HUES6 (cell line): Measurements from ENCODE around the gene SNX14.

Experiments used
- H3K27ac ChIP-seq: 2 replicates; pipeline ENCODE4 v1.7.0; 2013; ENCODE audit warnings: low read depth, mild to moderate bottlenecking, low read length, inconsistent platforms
- H3K27me3 ChIP-seq: 2 replicates; pipeline ENCODE4 v1.6.1; 2013; ENCODE audit warnings: low read length; ENCODE audit not compliant: control insufficient read depth, insufficient read depth
- H3K36me3 ChIP-seq: 2 replicates; pipeline ENCODE4 v1.6.1; 2013; ENCODE audit warnings: low read length; ENCODE audit not compliant: control insufficient read depth, insufficient read depth
- H3K4me1 ChIP-seq: 2 replicates; pipeline ENCODE4 v1.6.1; 2013; ENCODE audit warnings: low read length; ENCODE audit not compliant: control insufficient read depth, insufficient read depth
- H3K4me3 ChIP-seq: 2 replicates; pipeline ENCODE4 v1.5.1; 2013; ENCODE audit warnings: low read depth, low read length
- H3K9ac ChIP-seq: one replicate; pipeline ENCODE4 v1.6.1; 2013; ENCODE audit warnings: mild to moderate bottlenecking, low read length
- H3K9me3 ChIP-seq: 2 replicates; pipeline ENCODE4 v1.6.1; 2013; ENCODE audit warnings: low read depth, low read length; ENCODE audit not compliant: control insufficient read depth, insufficient read depth

The SNX14 gene

DNA sequence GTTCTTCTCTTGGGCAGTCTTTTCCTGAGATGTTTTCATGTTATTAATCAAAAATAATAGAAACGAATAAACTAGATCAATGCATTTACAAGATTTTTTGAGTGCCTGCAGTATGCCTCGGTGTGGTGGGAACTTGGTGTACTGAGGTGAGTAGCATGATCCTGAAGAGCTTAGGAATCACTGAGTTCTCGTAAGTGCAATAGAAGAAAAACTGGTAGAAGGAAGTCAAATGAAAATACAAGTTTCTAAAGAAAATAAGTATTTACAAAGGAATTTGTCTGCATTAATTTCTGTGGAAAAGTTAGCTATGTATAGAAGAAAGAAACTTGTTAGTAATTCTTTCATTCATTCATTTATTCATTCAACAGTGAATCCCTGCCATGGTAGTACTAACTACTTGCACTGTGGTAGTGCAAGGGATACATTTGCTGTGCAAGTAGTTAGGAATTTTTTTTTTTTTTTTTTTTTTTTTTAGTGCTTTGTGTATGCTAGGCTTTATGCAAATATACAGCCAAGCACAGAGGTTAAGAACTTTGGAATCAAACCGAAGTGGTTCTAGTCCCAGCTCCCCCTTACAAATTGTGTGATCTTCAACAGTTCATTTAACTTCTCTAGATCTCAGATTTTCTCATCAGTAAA, 129.9 kb downstream of the SNX14 start:
- H3K27ac ChIP-seq: no peak overlapping the region
- H3K36me3 ChIP-seq: no peaks in the 10 kb centered on the region
- no peak overlapping the region for H3K9ac ChIP-seq
- peaks cover 10% of the 10 kb centered on the region; the same call in 1 of the 2 replicates for H3K4me1 ChIP-seq
- no peaks in the 10 kb centered on the region for H3K9me3 ChIP-seq
- H3K4me3 ChIP-seq: no peak overlapping the region
- H3K27me3 ChIP-seq: no peaks in the 10 kb centered on the region

DNA sequence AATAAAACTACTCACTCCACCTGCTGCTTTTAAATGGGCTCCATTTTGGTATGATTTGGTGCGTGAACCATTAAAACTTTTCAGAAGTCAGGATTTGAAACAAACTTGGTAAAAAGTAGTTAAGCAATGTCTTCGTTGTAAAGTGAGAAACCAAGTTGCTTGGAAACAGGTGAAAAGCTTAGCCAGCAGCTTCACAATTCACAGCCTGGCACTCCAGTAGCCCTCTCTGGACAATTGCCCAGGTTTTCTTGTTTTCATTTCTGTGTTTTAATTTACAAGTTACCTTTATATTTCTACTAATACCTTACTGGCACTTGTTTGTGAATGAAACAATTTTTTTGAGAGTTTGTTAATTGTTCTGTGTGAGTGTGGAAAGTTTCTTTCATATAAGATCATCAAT, 131.0 kb downstream of the SNX14 start:
- no peaks in the 10 kb centered on the region for H3K36me3 ChIP-seq
- H3K9me3 ChIP-seq: no peaks in the 10 kb centered on the region
- peaks cover 13% of the 10 kb centered on the region; the same call in 1 of the 2 replicates for H3K4me1 ChIP-seq
- H3K27me3 ChIP-seq: no peaks in the 10 kb centered on the region
- H3K4me3 ChIP-seq: no peak overlapping the region
- no peak overlapping the region for H3K9ac ChIP-seq
- no peak overlapping the region for H3K27ac ChIP-seq

DNA sequence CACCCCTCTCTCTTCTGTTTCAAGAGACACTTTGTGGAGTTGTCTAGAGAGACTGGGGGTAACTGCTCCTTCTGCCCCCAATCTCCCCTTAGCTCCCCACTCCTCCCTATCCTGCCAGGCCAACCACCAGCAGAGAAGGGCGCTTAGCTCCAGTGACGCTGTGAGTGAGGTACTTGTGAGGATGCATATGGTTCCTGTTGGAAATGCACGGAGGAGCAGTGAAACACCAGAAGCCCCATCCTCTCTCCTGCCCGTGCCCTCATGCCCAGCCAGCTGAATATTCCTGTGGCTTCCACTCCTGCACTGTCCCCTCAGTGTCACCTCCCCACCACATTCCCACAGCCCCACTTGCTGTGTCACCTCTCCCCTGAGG, 131.9 kb downstream of the SNX14 start:
- H3K36me3 ChIP-seq: no peaks in the 10 kb centered on the region
- H3K4me3 ChIP-seq: no peak overlapping the region
- no peaks in the 10 kb centered on the region for H3K27me3 ChIP-seq
- H3K9me3 ChIP-seq: no peaks in the 10 kb centered on the region
- no peak overlapping the region for H3K9ac ChIP-seq
- H3K27ac ChIP-seq: no peak overlapping the region
- peaks cover 13% of the 10 kb centered on the region; the same call in 1 of the 2 replicates for H3K4me1 ChIP-seq

DNA sequence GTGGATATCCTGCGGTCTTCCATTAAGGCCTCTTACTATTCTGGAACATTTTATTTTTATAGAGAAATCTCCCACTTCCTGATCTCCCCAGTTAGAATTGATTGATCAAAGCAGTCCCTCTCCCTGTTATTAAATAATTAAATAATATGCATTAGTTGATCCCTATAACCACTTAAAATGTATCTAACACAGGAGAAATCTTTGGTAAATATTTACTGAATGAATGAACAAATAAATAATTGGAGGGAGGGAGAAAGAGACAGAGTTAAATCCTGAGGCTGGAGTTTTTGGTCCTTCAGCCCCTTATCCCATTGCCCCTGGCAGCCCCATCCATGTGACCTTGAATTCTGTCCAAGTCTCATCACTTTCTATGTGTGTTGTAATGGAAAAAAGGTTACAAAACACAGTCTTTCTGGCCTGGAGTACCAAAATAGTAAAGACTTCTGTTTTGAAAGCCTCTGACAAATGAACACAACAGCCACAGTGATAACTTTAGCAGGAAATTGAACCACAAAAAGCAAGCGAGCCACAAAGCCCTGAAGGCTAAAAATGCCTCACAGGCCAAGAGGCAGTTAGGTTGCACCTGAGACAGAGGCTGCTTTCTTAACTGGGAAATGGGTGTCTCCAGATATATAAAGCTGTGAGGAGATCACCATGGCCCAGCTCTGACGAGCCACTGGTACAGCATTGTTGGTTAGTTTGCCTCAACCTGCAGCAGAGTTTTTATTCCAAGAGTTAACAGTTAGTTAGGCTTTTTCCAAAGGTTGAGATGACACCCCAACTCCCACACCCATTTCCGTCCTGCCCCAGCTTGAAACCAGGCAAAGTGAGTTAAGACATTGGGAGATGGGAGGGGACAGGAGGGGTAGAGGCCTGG, 132.5 kb downstream of the SNX14 start:
- no peak overlapping the region for H3K4me3 ChIP-seq
- peaks cover 13% of the 10 kb centered on the region; the same call in 1 of the 2 replicates for H3K4me1 ChIP-seq
- H3K27ac ChIP-seq: no peak overlapping the region
- H3K9me3 ChIP-seq: no peaks in the 10 kb centered on the region
- no peak overlapping the region for H3K9ac ChIP-seq
- no peaks in the 10 kb centered on the region for H3K36me3 ChIP-seq
- peaks cover 5% of the 10 kb centered on the region; the same call in 1 of the 2 replicates for H3K27me3 ChIP-seq

DNA sequence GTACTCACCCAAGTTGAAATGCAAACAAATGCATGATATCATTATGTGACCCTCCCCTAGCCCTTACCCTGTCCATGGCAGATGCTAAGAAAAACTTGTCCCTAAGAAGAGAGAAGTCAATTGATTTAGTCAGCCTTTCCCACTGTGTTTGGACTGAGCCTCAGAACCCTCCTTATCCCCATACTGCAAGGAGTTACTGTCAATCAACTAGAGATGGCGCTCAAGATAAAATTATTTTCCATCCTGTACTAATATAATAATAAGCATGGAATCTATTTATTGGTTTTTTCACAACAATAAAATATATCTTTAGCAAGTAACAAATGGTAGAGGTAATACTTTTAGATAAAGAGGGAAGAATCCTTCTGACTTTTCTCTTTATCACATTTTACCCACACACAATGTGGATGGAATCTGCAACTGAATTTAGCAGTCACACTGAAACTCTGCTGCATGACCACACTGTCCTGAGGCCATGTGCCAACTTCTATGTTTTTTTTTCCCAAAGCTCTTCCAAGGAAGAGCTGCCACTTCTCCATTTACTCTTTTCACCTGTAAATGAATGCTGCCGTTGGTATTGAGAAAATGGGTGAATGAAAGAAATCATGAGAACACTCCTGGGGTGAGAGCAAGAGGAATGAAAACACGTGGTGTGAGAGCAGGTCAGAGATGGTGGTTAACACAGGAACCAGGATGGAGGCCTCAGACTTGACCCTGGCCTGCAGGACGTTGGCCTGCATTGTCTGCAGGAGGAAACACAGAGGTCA, 133.3 kb downstream of the SNX14 start:
- no peak overlapping the region for H3K27ac ChIP-seq
- no peaks in the 10 kb centered on the region for H3K9me3 ChIP-seq
- peaks cover 13% of the 10 kb centered on the region; the same call in 1 of the 2 replicates for H3K4me1 ChIP-seq
- peaks cover 13% of the 10 kb centered on the region; the same call in 1 of the 2 replicates for H3K27me3 ChIP-seq
- no peaks in the 10 kb centered on the region for H3K36me3 ChIP-seq
- H3K4me3 ChIP-seq: no peak overlapping the region
- no peak overlapping the region for H3K9ac ChIP-seq

DNA sequence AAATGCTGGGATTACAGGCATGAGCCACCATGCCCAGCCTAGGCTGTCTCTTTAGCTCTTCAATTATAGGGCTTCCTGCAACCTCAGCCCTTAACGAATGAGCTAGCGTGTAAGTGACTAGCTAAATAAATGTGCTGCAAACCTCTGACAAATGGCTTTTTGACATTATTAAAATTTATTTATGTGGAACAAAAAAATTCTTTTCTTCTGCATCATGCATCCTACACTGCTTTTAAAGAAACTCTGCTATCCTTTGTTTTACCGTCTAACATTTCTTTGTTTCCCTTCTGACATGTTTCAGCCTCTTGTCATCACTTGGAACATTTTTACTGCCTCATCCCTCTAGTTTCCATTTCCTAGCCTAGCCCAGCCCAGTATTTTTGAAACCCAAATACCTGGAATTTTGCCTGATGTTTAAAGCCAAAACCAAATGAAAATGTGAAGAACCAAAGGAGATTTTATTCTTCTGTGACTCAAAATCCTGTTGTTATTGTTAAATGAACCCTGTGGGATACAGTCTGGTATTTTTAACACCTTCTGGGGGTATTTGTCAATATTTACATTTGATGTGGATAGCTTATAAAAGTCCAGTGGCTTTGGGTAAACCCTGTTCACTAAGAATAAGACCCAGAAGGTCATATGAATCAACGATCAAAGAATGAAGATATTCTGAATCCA, 134.3 kb downstream of the SNX14 start:
- Histone ChIP-seq H3K27ac (no peak overlapping the region), H3K4me1 (peaks cover 13% of the 10 kb centered on the region; the same call in 1 of the 2 replicates), H3K9me3 (no peaks in the 10 kb centered on the region), H3K27me3 (peaks cover 17% of the 10 kb centered on the region; the same call in 1 of the 2 replicates), H3K36me3 (no peaks in the 10 kb centered on the region), H3K4me3 (no peak overlapping the region), H3K9ac (no peak overlapping the region)

DNA sequence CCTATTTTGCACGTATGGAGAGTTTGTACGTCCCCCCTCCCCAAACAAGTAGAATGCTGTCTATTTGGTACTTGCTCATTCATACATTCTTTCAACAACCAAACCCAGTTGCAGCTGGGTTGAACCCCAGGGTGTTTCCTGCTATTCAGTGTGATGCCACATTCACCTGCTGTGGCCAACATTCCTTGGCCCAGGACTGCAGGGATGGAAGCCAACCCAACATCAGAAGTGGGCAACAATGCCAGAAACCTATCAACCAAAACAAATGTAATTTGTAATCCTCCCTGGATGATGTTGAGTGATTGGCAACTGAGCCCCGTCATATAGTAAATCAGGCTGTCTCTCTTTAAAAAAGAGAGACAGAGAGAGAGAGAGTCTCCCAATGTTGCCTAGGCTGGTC, 134.9 kb downstream of the SNX14 start:
- Histone ChIP-seq H3K27me3 (peaks cover 20% of the 10 kb centered on the region; the same call in 1 of the 2 replicates), H3K4me1 (peaks cover 9% of the 10 kb centered on the region; the same call in 1 of the 2 replicates), H3K27ac (no peak overlapping the region), H3K9ac (no peak overlapping the region), H3K4me3 (no peak overlapping the region), H3K9me3 (no peaks in the 10 kb centered on the region), H3K36me3 (no peaks in the 10 kb centered on the region)

DNA sequence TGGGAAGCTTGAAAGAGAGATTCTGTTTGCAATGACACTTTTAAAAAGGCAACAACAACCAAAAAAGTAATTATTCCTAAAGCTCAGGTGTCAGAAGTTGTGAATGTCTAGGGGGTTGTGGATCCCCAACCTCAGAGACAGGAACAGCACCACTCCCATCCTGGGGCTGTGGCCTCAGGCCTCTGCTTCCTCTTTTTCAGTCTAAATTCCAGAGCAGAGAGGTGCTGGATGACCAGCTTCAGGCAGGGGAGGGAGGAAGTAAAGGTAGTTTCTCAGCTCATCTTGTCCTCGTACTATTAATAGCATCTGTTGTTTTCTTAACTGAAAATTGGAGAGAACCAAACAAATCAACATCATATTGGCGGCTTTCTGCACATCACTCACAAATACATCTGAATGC, 135.5 kb downstream of the SNX14 start:
- Histone ChIP-seq H3K27ac (no peak overlapping the region), H3K27me3 (peaks cover 26% of the 10 kb centered on the region), H3K4me3 (no peak overlapping the region), H3K4me1 (peaks cover 9% of the 10 kb centered on the region; the same call in 1 of the 2 replicates), H3K9me3 (no peaks in the 10 kb centered on the region), H3K36me3 (no peaks in the 10 kb centered on the region), H3K9ac (no peak overlapping the region)

DNA sequence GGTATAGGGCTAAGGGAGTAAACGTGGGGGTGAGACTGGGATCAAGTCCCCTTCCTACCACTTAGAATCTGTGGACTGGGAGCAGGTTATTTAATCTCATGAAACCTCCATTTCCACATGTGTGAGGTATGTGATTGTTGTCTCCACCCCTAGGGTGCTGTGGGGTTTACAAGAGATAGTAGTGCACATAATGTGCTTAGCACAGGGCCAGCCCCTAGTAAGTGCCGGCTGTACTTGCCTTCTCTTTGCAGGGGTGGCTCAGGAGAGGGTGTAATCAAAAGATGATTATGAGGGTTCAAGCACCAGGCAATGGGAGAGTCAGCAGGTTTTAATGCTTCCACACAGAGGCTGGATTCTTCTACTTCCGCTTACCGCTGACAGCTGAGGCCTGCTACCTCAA, 136.9 kb downstream of the SNX14 start:
- H3K4me3 ChIP-seq: no peak overlapping the region
- no peaks in the 10 kb centered on the region for H3K36me3 ChIP-seq
- no peak overlapping the region for H3K9ac ChIP-seq
- no peaks in the 10 kb centered on the region for H3K9me3 ChIP-seq
- peaks cover 9% of the 10 kb centered on the region; the same call in 1 of the 2 replicates for H3K4me1 ChIP-seq
- H3K27me3 ChIP-seq: peaks cover 40% of the 10 kb centered on the region
- H3K27ac ChIP-seq: no peak overlapping the region
